A673 (cell line): Measurements from ENCODE around the gene RTEL1.

Source experiments
- CTCF ChIP-seq: fragments of 300-800, 200-600 bp; sonication (generic); conservative IDR thresholded peaks from 2 replicates; pipeline ENCODE4 v1.5.1; 2017; ENCODE audit warnings: low read depth, mild to moderate bottlenecking, antibody characterized with exemption, low read length, moderate library complexity, mixed read lengths
- EZH2 ChIP-seq: fragments of 200-600 bp; sonication (generic); IDR thresholded peaks from 2 replicates; pipeline ENCODE4 v1.6.1; 2017; ENCODE audit warnings: borderline replicate concordance, low read depth, mild to moderate bottlenecking, mixed read lengths, antibody characterized with exemption, low read length; ENCODE audit not compliant: poor library complexity, severe bottlenecking

GRCh38 chr20:63625771-63626423, 32.2 kb upstream of the RTEL1 start:
- TF ChIP-seq CTCF (no peak), EZH2 (no peak)
